ENCODE data around the gene CNTFR.

The CNTFR gene

GRCh38 chr9:34599546-34599945, 10.0 kb upstream of the CNTFR start:
- Histone ChIP-seq H3K4me3 (ENCODE audit: low read length) (no peak overlapping the region), H3K79me2 (ENCODE audit: control insufficient read depth, low read length) (no peaks in the 10 kb centered on the region), H3F3A (ENCODE audit: control insufficient read depth, insufficient read depth) (no peaks in the 10 kb centered on the region), H3K9me3 (ENCODE audit: control insufficient read depth, insufficient read depth, low read length) (no peaks in the 10 kb centered on the region), H3K4me2 (ENCODE audit: low read length) (no peak overlapping the region), H3K27me3 (ENCODE audit: control insufficient read depth, low read length) (no peaks in the 10 kb centered on the region; the same call in 1 of the 2 replicates), H3K36me3 (ENCODE audit: control insufficient read depth, low read length) (no peaks in the 10 kb centered on the region), H3K4me1 (ENCODE audit: control insufficient read depth, low read length) (no peaks in the 10 kb centered on the region), H4K20me1 (ENCODE audit: control insufficient read depth, insufficient read depth, low read depth, low read length) (no peaks in the 10 kb centered on the region), H3K27ac (ENCODE audit: low read depth, low read length) (no peak overlapping the region), H3K9me2 (replicated peaks; ENCODE audit: control insufficient read depth, low read length) (no peaks in the 10 kb centered on the region)
- TF ChIP-seq CTCF (IDR thresholded peaks at IDR 0.05; ENCODE audit: low read depth, low read length, poor library complexity, severe bottlenecking) (no peak), EZH2phosphoT487 (IDR thresholded peaks at IDR 0.05; ENCODE audit: borderline replicate concordance, low read length) (no peak)

- no peaks in the 10 kb centered on the region for H4K20me1 ChIP-seq (ENCODE audit: control insufficient read depth, insufficient read depth, low read depth, low read length)
- H3K9me3 ChIP-seq (ENCODE audit: control insufficient read depth, insufficient read depth, low read length) = no peaks in the 10 kb centered on the region
- no peaks in the 10 kb centered on the region for H3K79me2 ChIP-seq (ENCODE audit: control insufficient read depth, low read length)
- H3K4me2 ChIP-seq (ENCODE audit: low read length) = no peak overlapping the region
- no peaks in the 10 kb centered on the region for H3F3A ChIP-seq (ENCODE audit: control insufficient read depth, insufficient read depth)
- H3K4me1 ChIP-seq (ENCODE audit: control insufficient read depth, low read length) = peaks cover 8% of the 10 kb centered on the region
- H3K36me3 ChIP-seq (ENCODE audit: control insufficient read depth, low read length) = no peaks in the 10 kb centered on the region
- no peak overlapping the region for H3K27ac ChIP-seq (ENCODE audit: low read depth, low read length)
- H3K9me2 ChIP-seq (replicated peaks; ENCODE audit: control insufficient read depth, low read length) = no peaks in the 10 kb centered on the region
- H3K4me3 ChIP-seq (ENCODE audit: low read length) = no peak overlapping the region
- H3K27me3 ChIP-seq (ENCODE audit: control insufficient read depth, low read length) = peaks cover 27% of the 10 kb centered on the region
- TF ChIP-seq CTCF (IDR thresholded peaks at IDR 0.05; ENCODE audit: low read depth, low read length, poor library complexity, severe bottlenecking) (no peak), EZH2phosphoT487 (IDR thresholded peaks at IDR 0.05; ENCODE audit: borderline replicate concordance, low read length) (no peak)
Observed at GRCh38 chr9:34594177-34594576, 4.7 kb upstream of the CNTFR start.

- H4K20me1 ChIP-seq (ENCODE audit: control insufficient read depth, insufficient read depth, low read depth, low read length) = no peaks in the 10 kb centered on the region
- TF ChIP-seq CTCF (IDR thresholded peaks at IDR 0.05; ENCODE audit: low read depth, low read length, poor library complexity, severe bottlenecking) (no peak), EZH2phosphoT487 (IDR thresholded peaks at IDR 0.05; ENCODE audit: borderline replicate concordance, low read length) (no peak)
- H3K79me2 ChIP-seq (ENCODE audit: control insufficient read depth, low read length) = no peaks in the 10 kb centered on the region
- H3K4me3 ChIP-seq (ENCODE audit: low read length) = no peak overlapping the region
- H3K36me3 ChIP-seq (ENCODE audit: control insufficient read depth, low read length) = no peaks in the 10 kb centered on the region
- peaks cover 8% of the 10 kb centered on the region for H3K4me1 ChIP-seq (ENCODE audit: control insufficient read depth, low read length)
- peaks cover 33% of the 10 kb centered on the region for H3K27me3 ChIP-seq (ENCODE audit: control insufficient read depth, low read length)
- no peak overlapping the region for H3K4me2 ChIP-seq (ENCODE audit: low read length)
- H3K27ac ChIP-seq (ENCODE audit: low read depth, low read length) = no peak overlapping the region
- H3F3A ChIP-seq (ENCODE audit: control insufficient read depth, insufficient read depth) = no peaks in the 10 kb centered on the region
- H3K9me3 ChIP-seq (ENCODE audit: control insufficient read depth, insufficient read depth, low read length) = no peaks in the 10 kb centered on the region
- H3K9me2 ChIP-seq (replicated peaks; ENCODE audit: control insufficient read depth, low read length) = no peaks in the 10 kb centered on the region
Observed at GRCh38 chr9:34592895-34593601, 3.5 kb upstream of the CNTFR start.
